Kidney capillary endothelial cell (primary cell): ENCODE data around the gene IL4.
"Not testable (repeated sequence)": the region's sequence is repeated elsewhere in the genome, so short reads cannot be mapped to it uniquely, and the experiment has no call there.

ENCODE experiments used
- DNase-seq: peaks from one replicate; pipeline ENCODE4 v3.0.0-alpha.2; 2018; ENCODE audit warnings: low spot score

The IL4 gene

DNA sequence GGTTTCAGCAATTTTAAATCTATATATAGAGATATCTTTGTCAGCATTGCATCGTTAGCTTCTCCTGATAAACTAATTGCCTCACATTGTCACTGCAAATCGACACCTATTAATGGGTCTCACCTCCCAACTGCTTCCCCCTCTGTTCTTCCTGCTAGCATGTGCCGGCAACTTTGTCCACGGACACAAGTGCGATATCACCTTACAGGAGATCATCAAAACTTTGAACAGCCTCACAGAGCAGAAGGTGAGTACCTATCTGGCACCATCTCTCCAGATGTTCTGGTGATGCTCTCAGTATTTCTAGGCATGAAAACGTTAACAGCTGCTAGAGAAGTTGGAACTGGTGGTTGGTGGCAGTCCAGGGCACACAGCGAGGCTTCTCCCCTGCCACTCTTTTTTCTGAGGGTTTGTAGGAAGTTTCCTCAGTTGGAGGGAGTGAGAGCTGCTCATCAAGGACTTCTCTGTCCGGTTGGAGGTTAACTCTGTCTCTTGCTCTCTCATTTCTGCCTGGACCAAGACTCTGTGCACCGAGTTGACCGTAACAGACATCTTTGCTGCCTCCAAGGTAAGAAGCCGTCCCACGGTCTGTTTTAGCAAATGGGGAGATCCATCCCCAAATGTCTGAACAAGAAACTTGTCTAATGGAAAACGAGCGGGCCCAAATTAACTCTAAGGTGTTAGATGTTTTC is at the start of gene IL4:
Gene IL4, plus strand, starts transcription at position 51 of the 692 bp plus-strand sequence. Its CDS starts 62 bp downstream, at position 113.
- no peak for DNase-seq

DNA sequence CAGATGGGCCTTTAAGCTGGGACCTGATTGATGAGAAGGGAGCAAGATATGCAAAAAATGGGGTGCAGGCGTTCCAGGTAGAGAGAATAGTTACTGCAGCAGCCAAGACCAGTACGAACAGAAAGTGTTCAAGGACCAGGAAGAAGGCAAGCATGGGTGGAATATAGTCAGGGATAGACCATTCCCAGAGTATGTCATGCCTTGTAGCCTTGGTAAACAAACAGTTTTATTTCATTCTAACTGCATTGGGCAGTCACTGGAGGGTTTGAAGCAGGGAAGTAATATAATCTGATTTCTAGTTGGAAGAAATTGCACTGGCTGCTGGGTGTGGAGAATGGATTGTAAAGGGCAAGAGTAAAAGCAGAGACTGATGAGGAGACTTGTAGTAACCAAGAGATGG is 46.3 kb upstream of the IL4 start:
- no peak for DNase-seq

DNA sequence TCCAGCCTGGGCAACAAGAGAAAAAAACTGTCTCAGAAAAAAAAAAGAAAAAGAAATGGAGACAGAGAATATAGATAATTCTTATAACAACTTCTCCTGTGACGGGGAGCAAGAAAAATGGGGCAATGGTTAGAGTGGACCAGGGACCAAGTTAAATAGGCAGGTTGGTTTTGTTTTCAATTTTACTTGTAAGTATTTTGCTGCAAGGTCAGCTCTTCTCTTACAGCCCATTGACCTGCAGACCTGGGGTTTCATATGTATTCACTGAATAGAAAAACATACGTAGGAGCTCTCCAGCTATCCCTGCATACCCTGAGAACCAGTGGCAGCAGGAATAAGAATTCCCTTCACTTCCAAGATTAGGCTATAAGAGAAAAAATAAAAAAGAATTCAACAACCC is 45.0 kb upstream of the IL4 start:
- no peak for DNase-seq

DNA sequence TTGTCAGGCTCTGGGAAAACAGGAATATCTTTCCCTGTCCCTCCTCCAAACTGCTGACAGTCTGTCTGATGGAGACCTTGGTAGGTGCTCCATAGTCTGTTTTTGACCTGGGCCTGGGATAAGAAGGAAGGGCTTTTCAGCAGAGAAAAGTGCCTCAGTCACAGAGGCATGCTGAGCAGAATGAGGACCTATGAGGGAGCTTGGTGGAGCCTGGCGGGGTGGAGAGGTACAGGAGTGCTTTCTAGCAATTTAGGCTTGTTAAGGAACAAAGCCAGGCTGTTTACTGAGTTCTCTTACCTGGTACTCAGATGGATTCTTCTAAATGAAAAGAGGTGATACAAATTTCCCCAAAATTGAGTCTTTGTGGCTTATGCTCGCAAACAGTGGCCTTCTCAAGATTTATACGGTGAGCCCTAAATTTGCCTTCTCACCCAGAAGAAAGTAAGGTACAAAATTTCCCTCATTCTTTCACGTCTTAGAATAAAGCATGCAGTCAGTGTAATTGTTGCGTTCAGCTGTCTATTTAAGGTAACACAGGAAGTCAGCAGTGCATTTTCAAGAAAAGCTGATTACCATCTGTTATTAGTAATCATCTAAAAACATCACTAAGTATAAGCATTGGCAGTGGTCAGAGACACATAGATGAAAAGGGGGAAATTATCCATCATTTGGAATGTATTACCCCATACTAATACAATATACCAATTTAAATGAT is 44.4 kb upstream of the IL4 start:
- peak; percentile 20 for DNase-seq

DNA sequence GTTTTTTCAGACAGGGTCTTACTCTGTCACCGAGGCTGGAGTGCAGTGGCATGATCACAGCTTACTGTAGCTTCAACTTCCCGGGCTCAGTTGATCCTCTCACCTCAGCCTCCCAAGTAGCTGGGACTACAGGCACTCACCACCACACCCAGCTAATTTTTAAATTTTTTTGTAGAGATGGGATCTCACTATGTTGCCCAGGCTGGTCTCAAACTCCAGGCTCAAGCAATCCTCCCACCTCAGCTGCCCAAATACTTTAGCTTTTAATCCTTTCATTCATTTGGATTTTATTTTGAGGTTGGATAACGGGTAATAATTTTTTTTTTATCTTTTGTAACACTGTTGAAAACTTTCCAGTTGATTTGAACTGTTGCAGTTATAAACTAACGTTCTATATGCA is 40.2 kb upstream of the IL4 start:
- DNase-seq = not testable (repeated sequence)

DNA sequence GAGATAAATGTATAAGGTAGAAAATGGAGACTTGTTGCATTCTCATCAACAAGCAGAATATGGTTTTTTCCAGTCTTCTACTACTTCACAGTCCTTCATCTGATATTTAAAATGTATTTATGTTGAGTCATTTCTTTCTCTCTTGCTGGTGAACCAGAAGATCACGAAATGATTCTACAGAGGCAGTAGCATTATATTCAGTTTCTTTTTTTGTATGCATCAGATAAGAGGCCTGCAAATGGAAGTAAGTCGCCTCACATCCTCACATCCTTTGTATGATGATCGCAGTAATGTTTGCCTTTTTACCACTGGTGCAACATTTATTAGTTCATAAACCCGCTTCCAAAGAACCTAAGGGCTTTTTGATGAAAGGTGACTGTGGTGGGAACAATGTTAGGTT is 37.9 kb upstream of the IL4 start:
- no peak for DNase-seq

DNA sequence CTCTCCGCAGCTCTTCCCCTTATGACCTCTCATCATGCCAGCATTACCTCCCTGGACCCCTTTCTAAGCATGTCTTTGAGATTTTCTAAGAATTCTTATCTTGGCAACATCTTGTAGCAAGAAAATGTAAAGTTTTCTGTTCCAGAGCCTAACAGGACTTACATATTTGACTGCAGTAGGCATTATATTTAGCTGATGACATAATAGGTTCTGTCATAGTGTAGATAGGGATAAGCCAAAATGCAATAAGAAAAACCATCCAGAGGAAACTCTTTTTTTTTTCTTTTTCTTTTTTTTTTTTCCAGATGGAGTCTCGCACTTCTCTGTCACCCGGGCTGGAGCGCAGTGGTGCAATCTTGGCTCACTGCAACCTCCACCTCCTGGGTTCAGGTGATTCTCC is 36.5 kb upstream of the IL4 start:
- no peak for DNase-seq

DNA sequence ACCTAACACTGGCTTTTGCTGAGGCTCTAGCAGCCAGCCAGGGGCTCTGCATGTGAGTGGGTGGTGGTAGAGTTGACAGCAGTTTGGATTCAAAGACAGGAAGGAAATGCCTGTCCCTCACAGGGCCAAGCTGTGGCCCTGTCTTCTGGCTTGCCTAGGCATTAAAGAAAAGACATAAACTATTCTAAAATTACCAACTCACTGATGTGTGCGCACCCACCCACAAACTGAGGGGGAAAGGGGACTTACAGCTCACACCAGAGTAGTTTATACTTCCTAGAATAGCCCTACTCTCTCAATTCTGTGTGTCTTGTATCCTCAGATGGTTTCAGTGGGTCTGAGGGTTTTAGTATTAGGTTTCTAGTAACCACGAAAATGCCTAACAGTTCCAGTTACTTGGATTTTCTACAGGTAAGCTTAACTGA is 34.1 kb upstream of the IL4 start:
- DNase-seq = no peak

DNA sequence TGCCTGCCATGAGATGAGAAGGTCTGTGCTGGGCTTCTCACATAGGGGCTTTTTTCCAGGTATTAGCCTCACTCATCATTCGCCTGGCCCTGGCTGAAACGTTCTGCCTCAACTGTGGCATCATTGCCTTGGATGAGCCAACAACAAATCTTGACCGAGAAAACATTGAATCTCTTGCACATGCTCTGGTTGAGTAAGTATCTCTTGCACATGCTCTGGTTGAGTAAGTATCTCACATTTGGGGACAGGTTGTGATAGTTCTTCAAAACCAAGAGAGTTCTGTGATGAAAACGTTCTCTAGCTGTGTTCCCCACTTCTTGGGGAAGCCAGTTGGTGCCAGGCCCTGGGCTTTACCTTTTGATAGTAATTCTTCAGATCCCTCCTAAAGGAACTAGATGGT is 33.2 kb upstream of the IL4 start:
- no peak for DNase-seq

DNA sequence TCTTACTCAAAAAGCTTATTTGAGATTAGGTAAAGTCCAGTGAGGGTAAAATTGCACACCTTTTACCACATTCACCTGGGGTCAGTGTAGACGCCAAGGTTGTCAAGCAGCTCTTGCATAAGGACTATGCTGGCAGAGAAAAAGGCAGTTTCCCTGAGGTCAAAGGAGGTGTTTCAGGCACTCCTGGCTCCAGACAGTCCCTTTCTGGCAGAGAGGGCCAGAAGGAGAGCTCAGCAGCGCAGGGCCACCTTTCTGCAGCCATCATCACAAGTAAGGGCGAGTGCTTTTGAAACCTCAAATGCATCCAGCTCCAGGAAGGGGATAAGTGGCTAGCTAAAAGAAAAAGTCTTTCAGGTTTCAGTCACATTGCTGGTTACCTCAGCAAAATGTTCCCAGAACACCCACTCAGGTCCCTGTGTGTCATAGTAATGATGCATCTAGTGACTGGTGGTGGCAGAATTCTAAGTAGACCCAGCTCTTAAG is 32.5 kb upstream of the IL4 start:
- DNase-seq = no peak

DNA sequence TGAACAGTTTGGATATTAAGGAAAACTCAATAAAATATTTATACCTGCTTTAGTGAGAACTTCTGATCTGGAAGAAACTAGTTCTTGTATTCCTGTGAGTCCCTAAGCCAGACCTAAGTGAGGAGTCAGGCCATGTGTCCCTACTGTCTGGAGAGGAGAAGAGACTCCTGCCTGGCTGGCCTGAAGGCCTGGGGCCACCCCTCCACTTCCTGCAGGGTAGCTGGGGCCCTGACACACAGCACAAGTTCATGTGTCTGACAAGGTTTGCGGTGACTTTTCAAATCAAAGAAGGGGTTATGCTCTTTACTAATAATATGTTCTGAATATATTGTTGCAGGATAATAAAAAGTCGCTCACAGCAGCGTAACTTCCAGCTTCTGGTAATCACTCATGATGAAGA is 31.9 kb upstream of the IL4 start:
- DNase-seq = no peak

DNA sequence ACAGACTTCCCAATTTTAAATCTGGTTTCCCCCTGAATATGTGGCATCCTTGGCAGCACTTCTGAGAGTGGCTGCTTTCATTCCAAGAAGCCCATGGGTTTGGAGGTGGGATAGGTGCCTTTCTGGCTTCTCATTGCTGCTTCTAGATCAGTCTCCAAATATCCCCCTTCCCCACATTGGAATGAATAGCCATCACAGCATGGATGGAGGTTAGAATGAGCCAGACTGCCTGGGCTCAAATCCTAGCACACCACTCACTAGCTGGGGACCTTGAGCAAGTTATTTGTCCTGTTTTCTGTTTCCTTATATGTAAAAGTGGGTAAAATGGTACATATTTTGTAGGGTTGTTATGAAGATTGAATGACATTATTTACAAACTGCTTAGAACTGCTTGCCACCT is 29.6 kb upstream of the IL4 start:
- no peak for DNase-seq

DNA sequence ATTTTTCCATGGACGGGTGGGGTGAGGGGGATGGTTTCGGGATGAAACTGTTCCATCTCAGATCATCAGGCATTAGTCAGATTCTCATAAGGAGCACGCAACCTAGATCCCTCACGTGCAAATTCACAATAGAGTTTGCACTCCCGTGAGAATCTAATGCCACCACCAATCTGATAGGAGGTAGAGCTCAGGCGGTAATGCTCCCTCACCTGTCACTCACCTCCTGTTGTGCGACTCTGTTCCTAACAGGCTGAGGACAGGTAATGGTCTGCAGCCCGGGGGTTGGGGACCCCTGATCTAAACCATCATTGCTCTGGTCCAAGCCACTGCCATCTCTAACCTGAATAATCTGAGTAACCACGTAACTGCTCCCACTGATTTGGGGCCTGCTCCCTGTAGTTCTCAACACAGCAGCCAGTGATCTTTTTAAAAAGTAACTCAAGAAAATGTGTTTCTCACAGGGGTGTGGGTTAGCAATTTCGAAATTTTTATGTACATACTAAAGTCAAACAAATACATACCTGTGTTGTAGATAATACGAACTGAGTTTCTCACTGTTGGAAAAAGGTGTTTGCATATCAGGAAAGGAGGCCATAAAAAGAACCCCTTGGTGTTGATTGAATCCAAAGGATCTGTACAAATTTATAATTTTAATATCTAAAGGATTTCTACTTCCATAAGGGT is 27.1 kb upstream of the IL4 start:
- DNase-seq = no peak

DNA sequence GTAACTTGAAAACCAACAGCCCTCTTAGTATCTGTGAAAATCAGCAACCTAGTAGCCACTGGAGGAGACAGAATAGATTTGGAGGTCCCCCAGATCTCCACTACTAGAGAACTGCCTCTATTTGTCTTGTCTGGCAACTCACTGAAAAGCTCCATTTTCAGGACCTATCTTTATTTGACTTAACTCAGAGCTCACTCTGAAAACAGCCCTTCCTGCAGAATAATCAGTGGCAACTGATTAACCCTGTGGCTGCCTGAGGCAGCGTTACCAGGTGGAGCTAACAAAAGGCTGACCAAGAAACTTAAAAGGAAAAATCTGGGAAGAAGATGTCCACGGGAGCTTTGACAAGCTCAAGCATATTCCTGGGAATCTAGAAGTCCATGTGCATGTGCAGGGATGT is 26.3 kb upstream of the IL4 start:
- no peak for DNase-seq

DNA sequence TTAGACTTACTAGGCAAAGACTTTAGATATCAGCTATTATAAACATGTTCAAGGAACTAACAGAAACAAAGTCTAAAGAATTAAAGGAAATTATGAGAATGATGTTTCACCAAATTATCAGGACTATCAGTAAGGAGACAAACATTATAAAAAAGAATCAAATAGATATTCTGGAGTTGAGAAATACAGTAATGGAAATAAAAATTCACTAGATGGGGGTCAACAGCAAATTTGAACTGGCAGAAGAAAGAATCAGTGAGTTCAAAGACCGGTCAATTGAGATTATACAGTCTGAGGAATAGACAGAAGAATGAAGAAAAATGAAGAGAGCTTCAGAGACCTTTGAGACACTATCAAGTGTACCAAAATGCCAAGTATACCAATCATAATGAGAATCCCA is 25.4 kb upstream of the IL4 start:
- no peak for DNase-seq

DNA sequence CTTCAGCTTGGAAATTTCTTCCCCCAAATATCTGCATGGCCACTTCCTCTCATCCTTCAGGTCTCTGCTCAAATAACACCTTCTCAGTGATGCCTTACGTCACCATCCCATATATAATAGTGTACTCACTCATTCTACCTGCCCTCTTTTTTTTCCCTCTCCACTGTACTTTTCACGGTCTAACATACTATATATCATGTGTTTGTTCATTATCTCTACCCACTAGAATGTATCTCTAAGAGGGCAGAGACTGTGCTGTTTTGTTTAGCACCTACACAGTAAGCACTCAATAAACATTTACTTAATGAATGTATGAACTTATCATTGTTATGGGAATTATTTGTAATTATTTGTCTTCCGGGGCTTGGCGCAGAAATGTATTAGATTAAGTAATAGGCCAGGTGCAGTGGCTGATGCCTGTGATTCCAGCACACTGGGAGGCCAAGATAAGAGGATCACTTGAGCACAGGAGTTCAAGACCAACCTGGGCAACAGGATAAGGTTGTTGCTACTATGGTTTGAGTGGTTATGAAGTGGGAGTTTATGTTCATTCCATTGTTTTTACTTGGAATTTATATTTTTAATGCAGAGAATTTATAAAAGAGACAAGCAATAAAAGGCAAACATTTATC is 21.8 kb upstream of the IL4 start:
- no peak for DNase-seq

DNA sequence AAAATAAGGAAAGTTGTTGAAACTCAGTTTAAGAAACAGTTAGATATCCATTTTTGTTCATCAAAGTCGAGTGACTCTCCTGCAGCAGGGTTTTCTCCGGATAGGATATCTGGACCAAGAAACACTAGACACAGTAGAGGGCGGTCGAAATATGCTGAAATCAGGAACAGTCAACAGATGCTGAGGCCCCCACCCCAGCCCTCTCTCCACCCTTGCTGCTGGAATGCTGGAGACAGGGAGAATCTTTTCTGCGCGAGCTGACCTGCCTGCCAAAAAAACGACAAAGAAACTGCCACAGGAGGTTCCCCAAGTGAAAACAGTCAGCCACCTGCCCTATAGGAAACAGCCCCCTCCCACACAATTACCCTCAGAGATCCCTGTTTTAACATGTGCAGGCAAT is 20.1 kb upstream of the IL4 start:
- no peak for DNase-seq

DNA sequence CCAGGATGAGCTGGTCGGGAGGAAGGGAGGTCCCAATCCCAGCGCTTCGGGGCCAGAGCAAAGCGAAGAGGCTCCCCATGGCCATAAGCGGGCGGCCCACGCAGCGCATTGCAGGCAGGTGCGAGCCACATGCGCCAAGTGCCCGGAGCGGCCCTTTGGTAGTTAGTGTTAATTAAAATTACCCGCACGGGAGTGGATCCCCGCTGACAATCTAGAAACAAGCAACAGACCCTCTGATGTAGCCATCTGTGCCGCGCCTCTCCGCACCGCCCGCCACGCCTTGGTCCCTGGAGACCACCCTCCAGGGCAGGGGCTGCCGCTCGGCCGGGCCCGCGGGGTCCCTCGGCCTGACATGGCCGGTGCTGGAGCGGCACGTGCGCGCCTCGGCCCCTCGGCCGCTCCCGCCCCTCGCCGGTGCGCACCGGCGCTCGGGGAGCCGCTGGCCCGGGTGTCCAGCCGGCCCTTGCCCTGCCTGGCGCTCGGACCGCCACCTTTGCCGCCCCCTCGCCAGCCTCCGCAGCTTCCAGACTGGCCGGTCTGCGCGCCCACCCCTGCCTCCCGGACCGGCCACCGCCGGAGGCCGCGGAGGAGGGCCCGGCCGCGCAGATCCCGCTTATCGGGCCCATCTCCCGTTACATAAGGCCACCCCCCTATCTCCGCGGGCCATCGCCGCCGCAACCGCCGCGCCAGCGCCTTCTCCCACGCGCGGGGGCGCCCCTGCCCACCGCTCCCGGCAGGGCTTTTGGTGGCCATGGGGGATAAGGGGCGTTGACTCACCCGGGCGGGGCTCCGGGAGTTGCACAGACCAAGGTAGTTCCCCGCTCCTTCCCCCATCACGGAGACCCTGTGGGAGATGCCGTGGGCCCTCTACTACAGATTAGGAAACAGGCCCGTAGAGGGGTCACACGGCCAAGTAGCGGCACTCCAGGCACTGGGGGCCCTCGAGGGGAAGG is 17.7 kb upstream of the IL4 start:
- DNase-seq = no peak

DNA sequence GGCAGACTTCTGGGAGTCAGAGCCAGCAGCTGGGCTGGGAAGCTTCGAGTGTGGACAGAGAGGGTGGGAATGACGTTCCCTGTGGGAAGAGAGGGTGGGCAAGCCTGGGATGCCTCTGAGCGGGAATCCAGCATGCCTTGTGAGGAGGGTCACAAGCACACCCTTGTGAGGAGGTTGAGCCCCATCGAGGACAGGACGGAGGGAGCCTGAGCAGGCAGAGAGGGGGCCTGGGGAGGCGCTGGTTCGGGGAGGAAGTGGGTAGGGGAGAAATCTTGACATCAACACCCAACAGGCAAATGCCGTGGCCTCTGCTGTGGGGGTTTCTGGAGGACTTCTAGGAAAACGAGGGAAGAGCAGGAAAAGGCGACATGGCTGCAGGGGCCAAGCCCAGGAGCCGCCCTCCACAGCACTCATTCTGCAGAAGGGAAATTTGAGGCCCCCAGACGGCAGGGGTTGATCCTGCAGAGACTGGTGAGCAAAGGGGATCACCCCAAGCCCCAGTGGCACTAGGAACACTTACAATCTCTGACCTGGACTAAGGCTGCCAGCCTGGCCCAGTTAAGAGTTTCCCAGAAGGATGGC is 16.9 kb upstream of the IL4 start:
- DNase-seq = no peak

DNA sequence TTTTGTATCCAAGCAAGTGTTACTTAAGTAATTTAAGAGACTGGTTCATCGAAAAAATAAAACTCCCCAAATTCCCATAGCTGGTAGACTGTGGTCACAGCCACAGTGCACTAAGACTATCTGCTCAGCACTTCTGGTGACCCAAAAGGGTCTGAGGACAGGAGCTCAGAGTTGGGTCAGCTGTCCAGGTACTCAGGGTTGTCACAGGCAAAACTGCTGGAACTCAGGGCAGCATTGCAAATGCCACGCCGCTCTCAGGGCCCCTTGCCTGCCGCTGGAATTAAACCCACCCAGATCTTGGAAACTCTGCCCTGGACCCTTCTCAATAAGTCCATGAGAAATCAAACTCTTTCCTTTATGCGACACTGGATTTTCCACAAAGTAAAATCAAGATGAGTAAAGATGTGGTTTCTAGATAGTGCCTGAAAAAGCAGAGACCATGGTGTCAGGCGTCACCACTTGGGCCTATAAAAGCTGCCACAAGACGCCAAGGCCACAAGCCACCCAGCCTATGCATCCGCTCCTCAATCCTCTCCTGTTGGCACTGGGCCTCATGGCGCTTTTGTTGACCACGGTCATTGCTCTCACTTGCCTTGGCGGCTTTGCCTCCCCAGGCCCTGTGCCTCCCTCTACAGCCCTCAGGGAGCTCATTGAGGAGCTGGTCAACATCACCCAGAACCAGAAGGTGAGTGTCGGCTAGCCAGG is 16.0 kb upstream of the IL4 start, which contains the start of gene IL13:
Gene IL13, plus strand, starts transcription at position 498 of the 705 bp plus-strand sequence. Its CDS starts 14 bp downstream, at position 512.
- DNase-seq = no peak
